HG02840 (cell line): ENCODE data around the gene ENTREP1.
"Not testable (repeated sequence)": the region's sequence is repeated elsewhere in the genome, so short reads cannot be mapped to it uniquely, and the experiment has no call there.

Experiments used
- ATAC-seq: cut with Tn5 transposase; IDR thresholded peaks from one replicate; pipeline ENCODE4 v1.9.1; 2021; ENCODE audit warnings: mild to moderate bottlenecking, moderate library complexity, moderate number of reproducible peaks; ENCODE audit not compliant: unreplicated experiment, low FRiP score

Gene ENTREP1

GRCh38 chr9:69397384-69398214, 72.6 kb downstream of the ENTREP1 start:
- no peak for ATAC-seq

- ATAC-seq: no peak
These were observed 75.5 kb downstream of the ENTREP1 start for GRCh38 chr9:69400470-69400869.

GRCh38 chr9:69409936-69410335, 84.9 kb downstream of the ENTREP1 start:
- ATAC-seq: not testable (repeated sequence)

- ATAC-seq: no peak
These were observed 86.2 kb downstream of the ENTREP1 start for GRCh38 chr9:69411246-69411645.

GRCh38 chr9:69411931-69412740, 87.1 kb downstream of the ENTREP1 start:
- no peak for ATAC-seq

- no peak for ATAC-seq
These were observed 87.7 kb downstream of the ENTREP1 start for GRCh38 chr9:69412741-69413150.

GRCh38 chr9:69420611-69421270, 95.7 kb downstream of the ENTREP1 start:
- ATAC-seq: no peak

GRCh38 chr9:69421908-69422801, 97.1 kb downstream of the ENTREP1 start:
- no peak for ATAC-seq

GRCh38 chr9:69425136-69425801, 100.3 kb downstream of the ENTREP1 start:
- ATAC-seq: no peak

GRCh38 chr9:69427286-69427685, 102.3 kb downstream of the ENTREP1 start:
- no peak for ATAC-seq

- no peak for ATAC-seq
These were observed 103.2 kb downstream of the ENTREP1 start for GRCh38 chr9:69428017-69428785.

GRCh38 chr9:69429281-69429680, 104.3 kb downstream of the ENTREP1 start:
- ATAC-seq: no peak

GRCh38 chr9:69430206-69430605, 105.2 kb downstream of the ENTREP1 start:
- no peak for ATAC-seq

- ATAC-seq: no peak
These were observed 106.2 kb downstream of the ENTREP1 start for GRCh38 chr9:69431203-69431602.

GRCh38 chr9:69431777-69432176, 106.8 kb downstream of the ENTREP1 start:
- no peak for ATAC-seq

GRCh38 chr9:69432623-69433022, 107.6 kb downstream of the ENTREP1 start:
- no peak for ATAC-seq

GRCh38 chr9:69433392-69433791, 108.4 kb downstream of the ENTREP1 start:
- ATAC-seq: no peak

- ATAC-seq: no peak
These were observed 109.0 kb downstream of the ENTREP1 start for GRCh38 chr9:69433968-69434367.

- ATAC-seq: not testable (repeated sequence)
These were observed 114.6 kb downstream of the ENTREP1 start for GRCh38 chr9:69439654-69440053.
